GM21423 (cell line): ENCODE results near the gene NANP.
"Not testable (repeated sequence)": the region's sequence is repeated elsewhere in the genome, so short reads cannot be mapped to it uniquely, and the experiment has no call there.

Experiments used
- ATAC-seq: cut with Tn5 transposase; IDR thresholded peaks from one replicate; pipeline ENCODE4 v1.9.1; 2021; ENCODE audit warnings: mild to moderate bottlenecking, moderate library complexity; ENCODE audit not compliant: unreplicated experiment

The NANP gene

DNA sequence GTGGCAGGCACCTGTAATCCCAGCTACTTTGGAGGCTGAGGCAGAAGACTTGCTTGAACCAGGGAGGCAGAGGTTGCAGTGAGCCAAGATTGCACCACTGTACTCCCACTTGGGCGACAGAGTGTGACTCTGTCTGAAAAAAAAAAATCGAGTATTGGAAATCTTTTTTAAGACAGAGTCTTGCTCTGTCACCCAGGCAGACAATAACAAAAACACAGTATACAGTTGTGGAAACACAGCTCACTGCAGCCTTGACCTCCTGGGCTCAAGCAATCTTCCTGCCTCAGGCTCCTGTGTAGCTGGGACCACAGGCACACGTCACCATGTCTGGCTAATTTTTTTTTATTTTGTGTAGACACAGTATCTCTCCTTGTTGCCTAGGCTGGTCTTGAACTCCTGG is 15.0 kb downstream of the NANP start:
- ATAC-seq = no peak

DNA sequence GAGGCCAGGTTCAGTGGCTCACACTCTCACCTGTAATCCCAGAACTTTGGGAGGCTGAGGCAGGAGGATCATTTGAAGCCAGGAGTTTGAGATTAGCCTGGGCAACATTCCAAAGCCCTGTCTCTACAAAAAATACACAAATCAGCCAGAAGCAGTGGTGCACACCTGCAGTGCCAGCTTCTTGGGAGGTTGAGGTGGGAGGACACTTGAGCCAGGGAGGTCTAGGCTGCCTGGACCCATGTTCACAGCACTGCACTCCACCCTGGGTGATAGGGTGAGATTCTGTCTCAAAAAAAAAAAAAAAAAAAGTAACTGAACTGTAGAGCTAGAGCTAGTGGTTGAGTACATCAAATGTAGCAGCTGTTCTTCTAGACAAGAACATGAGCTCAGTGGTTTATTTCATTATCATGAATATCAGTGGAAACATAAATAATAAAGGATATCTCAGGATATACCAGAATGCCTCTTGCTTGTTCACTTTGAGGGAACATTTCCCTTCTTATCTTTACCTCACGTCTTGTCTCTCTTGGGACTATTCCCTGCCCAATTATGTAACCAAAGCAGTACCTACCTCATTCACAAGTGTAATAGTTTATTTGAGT is 17.6 kb downstream of the NANP start:
- no peak for ATAC-seq

DNA sequence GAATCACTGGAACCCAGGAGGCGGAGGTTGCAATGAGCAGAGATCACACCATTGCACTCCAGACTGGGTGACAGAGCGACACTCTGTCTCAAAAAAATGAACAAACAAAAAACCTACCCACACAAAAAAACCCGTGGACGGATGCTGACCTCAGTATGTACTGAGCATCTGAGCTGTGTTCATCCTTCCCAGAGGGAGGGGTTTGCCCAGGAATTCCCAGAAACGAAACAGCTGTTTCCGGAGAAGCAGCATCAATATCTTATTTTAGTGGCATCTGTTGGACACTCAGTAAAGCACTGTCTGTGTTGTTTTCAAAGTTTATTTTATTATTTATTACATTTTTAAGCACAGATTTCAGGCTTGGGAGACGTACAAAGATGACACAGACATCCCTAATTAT is 18.7 kb downstream of the NANP start:
- no peak for ATAC-seq

DNA sequence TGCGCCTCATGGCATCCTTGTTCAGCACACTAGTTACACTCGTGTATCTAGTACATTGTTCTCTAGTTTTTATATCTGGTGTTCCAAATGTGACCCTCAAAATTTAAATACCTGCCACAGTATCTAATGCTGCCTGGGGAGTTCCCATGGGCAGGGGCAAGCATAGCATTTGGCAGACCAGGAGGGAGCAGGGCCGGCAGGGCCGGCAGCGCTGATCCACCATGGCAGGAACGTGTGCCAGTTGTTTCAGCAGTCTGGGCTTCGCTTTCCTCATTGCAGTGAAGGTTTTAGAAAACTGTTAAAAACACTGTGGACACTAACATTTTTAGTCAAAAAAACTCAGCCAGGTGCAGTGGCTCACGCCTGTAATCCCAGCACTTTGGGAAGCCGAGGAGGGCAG is 19.2 kb downstream of the NANP start:
- no peak for ATAC-seq

DNA sequence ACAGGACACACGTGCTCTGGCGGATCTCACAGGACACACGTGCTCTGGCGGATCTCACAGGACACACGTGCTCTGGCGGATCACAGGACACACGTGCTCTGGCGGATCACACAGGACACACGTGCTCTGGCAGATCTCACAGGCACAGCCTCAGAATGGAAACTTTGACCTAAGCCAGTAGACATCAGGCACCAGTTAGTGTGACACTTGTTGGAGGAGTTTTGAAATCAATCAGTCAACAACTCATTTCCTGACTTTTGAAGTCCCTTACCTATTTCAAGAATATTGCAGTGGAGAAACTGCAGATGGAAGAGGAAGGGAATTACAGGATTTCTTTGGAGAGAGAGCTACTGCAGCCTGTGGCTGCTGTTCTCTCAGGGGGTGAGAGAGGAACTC is 20.9 kb downstream of the NANP start:
- not testable (repeated sequence) for ATAC-seq

DNA sequence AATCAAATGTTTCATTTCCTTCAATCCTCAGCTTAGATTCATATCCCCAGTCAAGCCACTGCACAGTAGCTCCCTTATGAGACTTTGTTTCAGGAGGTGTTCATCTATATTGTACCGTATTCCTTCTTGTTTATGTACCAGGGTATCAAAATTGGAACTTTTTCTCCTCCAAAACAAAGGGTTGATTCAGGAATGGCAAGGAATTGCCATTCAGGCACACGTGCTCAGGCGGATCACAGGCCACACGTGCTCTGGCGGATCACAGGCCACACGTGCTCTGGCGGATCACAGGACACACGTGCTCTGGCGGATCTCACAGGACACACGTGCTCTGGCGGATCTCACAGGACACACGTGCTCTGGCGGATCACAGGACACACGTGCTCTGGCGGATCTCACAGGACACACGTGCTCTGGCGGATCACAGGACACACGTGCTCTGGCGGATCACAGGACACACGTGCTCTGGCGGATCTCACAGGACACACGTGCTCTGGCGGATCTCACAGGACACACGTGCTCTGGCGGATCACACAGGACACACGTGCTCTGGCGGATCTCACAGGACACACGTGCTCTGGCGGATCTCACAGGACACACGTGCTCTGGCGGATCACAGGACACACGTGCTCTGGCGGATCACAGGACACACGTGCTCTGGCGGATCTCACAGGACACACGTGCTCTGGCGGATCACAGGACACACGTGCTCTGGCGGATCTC is 21.5 kb downstream of the NANP start:
- not testable (repeated sequence) for ATAC-seq

DNA sequence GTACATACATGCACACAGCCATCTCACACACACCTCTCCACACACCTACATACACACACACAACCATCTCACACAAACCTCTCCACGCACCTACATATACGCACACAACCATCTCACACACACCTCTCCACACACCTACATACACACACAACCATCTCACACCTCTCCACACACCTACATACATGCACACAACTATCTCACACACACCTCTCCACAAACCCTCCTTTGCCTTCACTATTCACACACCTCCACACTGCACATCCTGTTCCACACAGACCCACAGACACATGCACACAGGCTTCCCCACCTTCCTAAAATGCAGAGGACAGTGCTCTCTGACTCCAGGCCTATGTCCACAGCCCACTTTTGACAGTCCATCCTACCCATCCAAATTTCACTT is 22.2 kb downstream of the NANP start:
- ATAC-seq = no peak

DNA sequence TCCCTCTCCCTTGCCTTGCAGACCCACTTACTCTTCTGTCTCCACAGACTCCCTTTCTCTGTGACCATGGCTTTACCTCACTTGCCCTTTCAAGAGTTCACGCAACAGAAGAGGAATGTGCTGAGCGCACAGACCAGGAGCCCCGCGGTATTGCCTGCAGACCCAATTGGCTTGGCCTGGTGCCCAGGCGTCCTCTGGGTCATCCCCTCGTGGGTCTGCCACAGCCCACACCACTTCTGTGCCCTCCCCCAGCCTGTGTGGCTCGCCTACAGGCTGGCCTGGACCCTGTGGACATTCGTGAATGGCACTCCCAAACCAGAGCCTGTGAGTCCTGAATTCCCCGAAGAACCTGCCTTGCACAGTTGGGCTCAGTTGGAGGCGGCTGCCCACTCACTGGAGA is 23.2 kb downstream of the NANP start:
- no peak for ATAC-seq

DNA sequence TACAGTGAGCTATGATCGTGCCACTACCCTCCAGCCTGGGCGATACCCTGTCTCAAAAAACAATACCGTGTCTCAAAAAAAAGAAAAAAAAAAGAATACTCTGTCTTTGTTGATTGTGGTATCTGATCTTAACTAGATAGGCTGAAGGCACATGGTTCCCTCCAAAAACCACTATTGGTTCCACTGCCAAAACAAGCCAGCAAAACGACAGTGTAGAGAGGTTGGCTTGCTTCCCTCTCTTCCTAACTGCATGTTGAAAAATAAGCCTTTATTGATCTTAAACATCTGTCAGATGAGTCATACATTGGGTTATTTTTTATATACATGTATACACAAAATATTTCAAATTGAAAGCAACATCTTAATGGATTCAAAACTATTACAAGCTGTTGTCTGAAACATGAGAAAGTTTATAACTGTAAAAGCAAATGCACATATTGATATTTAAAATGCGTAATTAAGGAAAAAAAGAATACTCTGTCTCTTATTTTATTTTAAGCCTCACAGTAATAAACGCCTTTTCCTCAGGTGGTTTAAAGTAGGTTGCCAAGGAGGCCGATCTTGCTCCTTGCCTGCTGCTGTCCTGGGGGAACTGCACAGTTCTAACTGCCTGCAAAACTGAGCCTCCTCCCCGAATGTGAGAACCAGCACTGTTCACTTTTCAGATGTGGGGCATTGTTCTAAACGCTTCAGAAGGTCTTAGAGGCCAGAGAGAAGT is 31.5 kb downstream of the NANP start:
- no peak for ATAC-seq

DNA sequence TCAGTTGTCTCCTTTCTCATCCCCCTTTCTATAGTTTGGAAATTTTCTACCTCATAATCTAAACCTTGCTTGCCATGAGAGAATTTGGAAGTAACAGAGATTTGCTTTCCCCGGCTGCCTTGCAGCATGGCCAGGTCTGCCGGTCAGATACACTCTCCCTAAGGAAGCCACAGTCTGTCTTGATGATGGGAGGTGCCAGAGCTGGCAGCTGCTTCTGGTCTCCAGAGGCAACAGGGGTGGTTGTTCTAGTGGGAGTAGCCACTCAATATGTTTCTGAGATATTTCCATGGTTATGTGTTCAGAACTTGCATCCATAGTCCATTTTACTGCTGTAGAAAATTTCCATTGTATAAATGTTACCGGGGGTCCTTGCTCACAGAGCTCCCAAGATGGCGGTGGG is 33.0 kb downstream of the NANP start:
- not testable (repeated sequence) for ATAC-seq

DNA sequence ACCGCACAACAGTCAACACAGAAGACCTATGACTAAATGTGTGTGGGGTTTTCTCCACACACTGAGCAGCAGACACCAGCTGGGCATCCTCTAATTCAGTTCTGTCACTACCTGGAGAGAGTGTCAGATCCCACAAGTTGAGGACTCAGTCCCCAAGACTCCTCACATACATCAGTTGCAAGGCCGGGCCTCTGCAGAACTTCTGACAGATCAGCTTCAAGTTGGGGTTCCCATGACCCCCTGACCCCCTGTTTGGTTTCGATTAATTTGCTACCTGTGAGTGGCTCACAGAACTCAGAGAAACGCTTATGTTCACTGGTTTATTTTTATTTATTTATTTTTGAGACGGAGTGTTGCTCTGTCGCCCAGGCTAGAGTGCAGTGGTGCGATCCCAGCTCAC is 35.3 kb downstream of the NANP start:
- ATAC-seq = no peak

DNA sequence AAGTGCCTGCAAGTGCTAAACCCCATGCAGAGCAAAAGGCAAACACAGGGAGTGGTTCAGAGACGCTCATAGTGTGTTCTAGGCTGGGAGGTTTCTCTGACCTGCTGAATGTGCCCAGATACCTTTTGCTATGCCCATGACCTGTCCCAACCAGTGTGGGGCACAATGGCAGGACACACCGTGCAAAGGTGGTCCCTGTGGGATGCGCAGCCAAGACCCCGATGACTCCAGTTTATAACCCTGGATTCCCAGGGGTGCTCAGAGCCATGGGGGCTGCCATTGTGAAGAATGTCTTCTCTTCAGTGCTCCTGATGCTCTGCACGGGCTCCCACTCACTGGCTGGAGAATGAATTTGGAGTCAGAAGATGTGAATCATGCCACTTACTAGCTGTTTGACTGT is 36.3 kb downstream of the NANP start:
- ATAC-seq = no peak

DNA sequence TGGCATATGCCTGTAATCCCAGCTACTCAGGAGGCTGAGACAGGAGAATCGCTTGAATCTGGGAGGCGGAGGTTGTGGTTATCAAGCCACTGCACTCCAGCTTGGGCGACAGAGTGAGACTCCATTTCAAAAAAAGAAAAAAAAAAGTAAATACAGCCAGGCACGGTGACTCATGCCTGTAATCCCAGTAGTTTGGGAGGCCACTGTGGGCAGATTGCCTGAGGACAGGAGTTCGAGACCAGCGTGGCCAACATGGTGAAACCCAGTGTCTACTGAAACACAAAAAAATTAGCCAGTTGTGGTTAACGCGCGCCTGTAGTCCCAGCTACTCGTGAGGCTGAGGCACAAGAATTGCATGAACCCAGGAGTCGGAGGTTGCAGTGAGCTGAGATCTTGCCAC is 36.9 kb downstream of the NANP start:
- no peak for ATAC-seq

DNA sequence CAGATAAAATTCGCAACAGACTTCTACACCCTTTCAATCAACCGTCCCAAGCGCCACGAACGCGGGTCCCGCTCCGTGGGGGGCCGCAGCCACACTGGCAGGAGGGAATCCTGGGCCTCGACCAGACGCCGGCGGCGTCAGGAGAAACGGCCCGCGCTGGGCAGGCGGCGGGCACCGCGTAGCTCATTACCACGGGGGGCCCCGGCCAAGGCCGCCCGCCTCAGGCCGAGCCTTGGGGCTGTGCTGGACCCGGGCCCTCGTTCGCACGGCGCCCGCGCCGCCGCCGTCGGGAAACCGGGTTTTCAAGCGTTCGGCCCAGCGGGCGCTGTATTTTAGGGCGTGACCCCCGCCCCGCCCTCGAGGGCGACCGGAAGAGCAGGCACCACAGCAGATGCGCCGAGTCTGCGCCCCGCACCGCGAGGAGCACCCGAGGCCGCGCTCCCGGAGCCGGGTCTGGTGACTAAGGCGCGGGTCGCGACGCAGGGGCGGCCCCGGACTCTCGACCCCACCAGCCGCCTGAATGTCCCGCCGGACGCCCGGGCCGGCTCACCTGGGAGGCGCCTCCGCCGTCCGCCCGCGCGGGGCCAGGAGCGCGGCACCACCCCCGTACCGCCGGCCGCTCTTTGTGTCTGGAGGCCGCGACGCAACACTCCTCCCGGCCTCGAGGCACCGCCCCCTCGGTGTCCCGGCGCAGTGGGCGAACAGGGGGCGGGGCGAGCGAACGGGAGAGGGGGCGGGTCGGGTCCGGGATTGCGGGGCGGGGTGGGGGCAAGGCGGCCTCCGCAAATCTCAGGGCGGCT is 38.7 kb downstream of the NANP start, which contains the start of gene NINL:
NINL (minus strand) TSS at position 627 of the 800 bp plus-strand sequence. CDS start 58,944 bp downstream, outside the sequence.
- ATAC-seq = peak; percentile 80

DNA sequence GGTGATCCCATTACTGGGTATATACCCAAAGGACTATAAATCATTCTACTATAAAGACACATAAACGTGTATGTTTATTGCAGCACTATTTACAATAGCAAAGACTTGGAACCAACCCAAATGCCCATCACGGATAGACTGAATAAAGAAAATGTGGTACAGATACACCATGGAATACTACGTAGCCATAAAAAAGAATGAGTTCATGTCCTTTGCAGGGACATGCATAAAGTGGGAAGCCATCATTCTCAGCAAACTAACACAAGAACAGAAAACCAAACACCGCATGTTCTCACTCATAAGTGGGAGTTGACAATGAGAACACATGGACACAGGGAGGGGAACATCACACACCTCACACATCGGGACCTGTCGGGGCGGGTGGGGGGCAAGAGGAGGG is 40.2 kb downstream of the NANP start:
- not testable (repeated sequence) for ATAC-seq

DNA sequence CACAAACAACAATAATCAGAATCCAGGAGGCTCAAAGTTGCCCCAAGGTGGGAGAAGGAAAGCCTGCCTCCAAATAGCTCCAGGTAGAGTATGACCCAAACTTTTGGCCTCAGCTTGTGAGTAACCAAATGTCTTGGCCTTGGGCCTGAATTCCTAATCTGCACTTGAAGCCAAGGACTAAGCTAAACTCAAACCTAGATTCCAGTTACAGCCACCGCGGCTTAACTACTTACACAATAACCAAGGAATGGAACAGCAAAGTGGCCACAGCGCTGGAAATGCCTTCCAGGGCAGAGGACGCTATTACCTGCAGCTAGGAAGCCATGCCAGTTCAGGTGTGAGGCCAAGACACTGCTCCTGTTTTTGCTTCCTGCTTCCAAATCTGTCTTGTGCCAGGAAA is 43.1 kb downstream of the NANP start:
- ATAC-seq = no peak

DNA sequence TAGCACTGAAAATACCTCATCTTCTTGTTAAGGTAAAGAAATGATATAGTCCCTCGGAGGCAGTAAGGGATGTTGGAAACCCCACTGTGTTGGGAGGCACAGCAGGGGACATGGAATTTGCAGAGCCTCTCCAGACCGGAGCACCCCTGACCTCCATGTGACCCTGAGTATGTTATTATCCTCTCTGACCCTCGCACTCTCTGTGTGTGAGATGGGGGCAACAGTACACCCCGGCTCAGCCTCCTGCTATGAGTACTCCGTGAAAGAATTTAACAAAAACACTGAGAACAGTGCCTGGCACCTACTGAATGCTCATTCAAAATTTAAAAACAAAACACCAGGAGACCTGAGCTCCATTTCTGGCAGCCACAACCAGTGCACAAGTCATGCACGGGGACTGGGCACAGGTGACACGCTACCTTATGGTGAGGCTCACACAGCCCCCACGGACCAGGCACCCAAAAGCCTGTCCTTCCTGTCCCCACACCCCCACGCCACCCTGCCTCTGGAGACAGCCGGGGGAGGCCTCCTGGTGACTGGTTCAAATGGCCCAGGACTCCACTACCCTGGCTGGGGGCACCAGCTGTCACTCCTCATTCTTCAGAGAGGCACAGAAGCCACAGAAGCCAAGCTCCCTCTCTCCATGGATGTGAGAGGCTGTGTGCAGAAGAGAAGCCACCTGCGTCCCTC is 44.6 kb downstream of the NANP start:
- no peak for ATAC-seq

DNA sequence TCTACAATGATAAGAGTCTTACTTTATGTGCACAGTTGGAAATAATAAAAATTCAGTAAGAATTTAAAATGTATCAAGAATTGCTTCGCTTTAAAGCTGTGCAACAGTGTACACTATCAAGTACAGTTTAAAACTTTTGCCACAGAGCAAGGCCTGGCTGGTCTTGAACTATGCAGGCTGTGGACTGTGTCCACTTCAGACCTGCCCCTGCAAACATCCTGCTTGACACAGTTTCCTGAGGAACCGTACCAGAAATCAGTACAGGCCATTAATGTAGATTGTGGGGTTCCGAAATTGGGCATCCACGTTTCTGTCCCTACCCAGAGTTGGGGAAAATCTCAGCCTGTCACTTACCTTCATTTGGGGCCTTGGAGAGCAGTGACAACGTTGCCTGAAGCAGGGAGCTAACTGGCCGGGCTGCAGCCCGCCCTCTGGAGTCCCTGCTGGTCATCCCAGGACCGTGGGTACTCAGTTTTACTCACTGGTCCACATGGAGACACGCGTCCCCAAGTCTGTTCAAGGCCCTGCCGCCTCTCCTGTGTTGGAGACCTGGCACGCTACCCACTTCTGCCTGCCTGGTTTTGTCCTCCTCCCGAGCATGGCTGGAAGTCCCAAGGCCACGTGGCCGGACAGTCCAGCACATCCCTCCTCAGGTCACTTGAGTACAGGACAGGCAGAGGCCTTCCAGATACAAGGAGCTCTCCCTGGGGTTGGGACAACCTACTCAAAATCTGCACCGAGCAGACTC is 46.9 kb downstream of the NANP start:
- no peak for ATAC-seq

DNA sequence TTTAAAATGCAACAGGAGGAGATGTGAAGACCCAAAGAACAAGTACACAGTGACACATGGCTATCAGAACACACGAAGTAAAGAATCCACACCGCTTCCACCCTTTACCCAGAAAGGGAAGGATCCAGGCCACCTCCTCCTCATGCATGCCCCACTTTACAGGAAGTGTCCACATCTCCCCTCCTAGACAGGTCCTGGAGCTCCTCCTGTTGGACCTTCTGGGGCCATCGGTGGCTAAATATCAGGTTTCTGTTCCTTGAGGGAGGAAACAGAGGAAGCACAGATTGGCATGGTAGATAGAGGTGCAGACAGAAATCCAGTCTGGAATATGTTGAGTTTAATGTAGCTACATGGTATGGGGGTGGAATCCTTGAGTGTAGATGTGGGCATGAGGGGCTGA is 49.4 kb downstream of the NANP start:
- no peak for ATAC-seq
